H1 (cell line): ENCODE measurements around the gene TBC1D30. TPM values are rescaled to one million over a fixed set of nuclear protein-coding genes. Genes with fewer than 3 reads are reported as not detected.

ENCODE experiments used
- CTCF ChIA-PET: fragments of 300-600 bp; sonication (Branson Sonifier 250); formaldehyde crosslinking; loops from one replicate; lab custom pipeline; 2021; ENCODE audit not compliant: partially characterized antibody; lab: Charles Lee
- POLR2A ChIA-PET: fragments of 300-600 bp; sonication (Branson Sonifier 250); formaldehyde crosslinking; loops from one replicate; lab custom pipeline; 2021; ENCODE audit warnings: inconsistent platforms; ENCODE audit not compliant: partially characterized antibody; lab: Charles Lee
- DNase-seq, 2 experiments: peaks; one replicate each; pipeline versions ENCODE4 v3.0.0 to v3.0.0-alpha.2; 2010 to 2022; ENCODE audit warnings: low spot score in 2 of 2, low read depth in 1 of 2, mixed read lengths in 1 of 2
- FAIRE-seq: peaks from 2 replicates; lab custom pipeline; 2011; peaks lifted over from hg19 to GRCh38; lab: Jason Lieb, UNC
- H2AFZ ChIP-seq: 2 replicates; pipeline ENCODE4 v1.8.1; 2012; ENCODE audit warnings: low read length, inconsistent platforms
- H2AK5ac ChIP-seq: 2 replicates; pipeline ENCODE4 v1.6.1; 2013; ENCODE audit warnings: low read depth, low read length
- H2BK120ac ChIP-seq: replicated peaks from 2 replicates; pipeline ENCODE3; 2013; ENCODE audit warnings: low read depth, low read length, inconsistent platforms
- H2BK12ac ChIP-seq: 2 replicates; pipeline ENCODE4 v1.6.1; 2013; ENCODE audit warnings: low read depth, low read length
- H2BK15ac ChIP-seq: 2 replicates; pipeline ENCODE4 v1.6.1; 2013; ENCODE audit warnings: low read length
- H2BK20ac ChIP-seq: 2 replicates; pipeline ENCODE4 v1.6.1; 2013; ENCODE audit warnings: low read length
- H2BK5ac ChIP-seq: 2 replicates; pipeline ENCODE4 v1.6.1; 2013; ENCODE audit warnings: low read depth, low read length
- H3K14ac ChIP-seq: 2 replicates; pipeline ENCODE4 v1.6.1; 2013; ENCODE audit warnings: inconsistent platforms; ENCODE audit not compliant: insufficient read length
- H3K18ac ChIP-seq: 2 replicates; pipeline ENCODE4 v1.6.1; 2013; ENCODE audit warnings: low read length; ENCODE audit errors: extremely low read depth
- H3K23ac ChIP-seq: 2 replicates; pipeline ENCODE4 v1.6.1; 2013; ENCODE audit warnings: inconsistent platforms; ENCODE audit not compliant: insufficient read length
- H3K23me2 ChIP-seq: 2 replicates; pipeline ENCODE4 v1.6.1; 2013; ENCODE audit warnings: low read depth, low read length
- H3K27ac ChIP-seq: 2 replicates; pipeline ENCODE4 v1.6.1; 2011; ENCODE audit warnings: low read depth, low read length, inconsistent platforms
- H3K27me3 ChIP-seq, 4 experiments: replicated peaks in 1 of 4; 1 replicate in 1 of 4; 2 replicates in 3 of 4; pipeline versions ENCODE4 v1.6.1 to v1.8.1; 2011 to 2013; ENCODE audit warnings: low read length in 3 of 4, mild to moderate bottlenecking in 3 of 4, inconsistent platforms in 2 of 4, mixed read lengths in 2 of 4, moderate library complexity in 1 of 4; ENCODE audit not compliant: control insufficient read depth in 3 of 4, insufficient read depth in 3 of 4; ENCODE audit errors: extremely low read depth in 1 of 4
- H3K36me3 ChIP-seq, 4 experiments: 2 replicates each; pipeline versions ENCODE4 v1.6.1 to v1.8.1; 2011 to 2013; ENCODE audit warnings: mild to moderate bottlenecking in 4 of 4, low read length in 3 of 4, moderate library complexity in 2 of 4, control low read depth in 1 of 4, inconsistent platforms in 1 of 4; ENCODE audit not compliant: insufficient read depth in 4 of 4, control insufficient read depth in 2 of 4
- H3K4ac ChIP-seq: replicated peaks from 2 replicates; pipeline ENCODE3; 2013; ENCODE audit warnings: low read length, low read depth, mixed read lengths, inconsistent platforms; ENCODE audit not compliant: insufficient read length
- H3K4me1 ChIP-seq, 4 experiments: replicated peaks in 1 of 4; 1 replicate in 1 of 4; 2 replicates in 3 of 4; pipeline versions ENCODE4 v1.6.1 to v1.8.1; 2011 to 2013; ENCODE audit warnings: low read length in 3 of 4, inconsistent platforms in 2 of 4, mixed read lengths in 1 of 4; ENCODE audit not compliant: insufficient read depth in 4 of 4, control insufficient read depth in 3 of 4
- H3K4me2 ChIP-seq, 2 experiments: 2 replicates each; pipeline versions ENCODE4 v1.6.1 to v1.8.1; 2011 to 2013; ENCODE audit warnings: low read depth in 2 of 2, low read length in 2 of 2, control low read depth in 1 of 2, inconsistent platforms in 1 of 2, mild to moderate bottlenecking in 1 of 2; ENCODE audit not compliant: insufficient read depth in 1 of 2
- H3K4me3 ChIP-seq, 4 experiments: fragments of 200-600, 300-600 bp in 1 of 4; sonication (generic), shearing (Covaris generic), sonication (Bioruptor Twin) in 1 of 4; 2 replicates each; pipeline versions ENCODE4 v1.5.1 to v1.8.1; 2011 to 2016; ENCODE audit warnings: low read length in 4 of 4, low read depth in 3 of 4, control low read depth in 2 of 4, inconsistent platforms in 2 of 4, mild to moderate bottlenecking in 2 of 4, mixed read lengths in 1 of 4, moderate library complexity in 1 of 4; ENCODE audit not compliant: insufficient read depth in 2 of 4; ENCODE audit errors: extremely low read depth in 1 of 4
- H3K56ac ChIP-seq: replicated peaks from 2 replicates; pipeline ENCODE3; 2013; ENCODE audit warnings: low read depth, mild to moderate bottlenecking, mixed read lengths, low read length, inconsistent platforms; ENCODE audit not compliant: insufficient read length
- H3K79me1 ChIP-seq: 2 replicates; pipeline ENCODE4 v1.6.1; 2013; ENCODE audit warnings: low read depth, low read length, control low read depth
- H3K79me2 ChIP-seq, 2 experiments: 2 replicates each; pipeline versions ENCODE4 v1.6.1 to v1.8.1; 2012 to 2013; ENCODE audit warnings: low read length in 2 of 2, mild to moderate bottlenecking in 2 of 2, inconsistent platforms in 1 of 2; ENCODE audit not compliant: insufficient read depth in 2 of 2, control insufficient read depth in 1 of 2
- H3K9ac ChIP-seq, 4 experiments: replicated peaks in 1 of 4; 1 replicate in 1 of 4; 2 replicates in 3 of 4; pipeline versions ENCODE4 v1.6.1 to v1.8.1; 2011 to 2013; ENCODE audit warnings: low read depth in 3 of 4, low read length in 3 of 4, control low read depth in 2 of 4, mild to moderate bottlenecking in 2 of 4, moderate library complexity in 2 of 4, inconsistent platforms in 1 of 4; ENCODE audit errors: extremely low read depth in 1 of 4
- H3K9me3 ChIP-seq, 2 experiments: 2 replicates each; pipeline versions ENCODE4 v1.6.1 to v1.8.1; 2012 to 2013; ENCODE audit warnings: mild to moderate bottlenecking in 2 of 2, moderate library complexity in 2 of 2, control low read depth in 1 of 2, inconsistent platforms in 1 of 2, low read depth in 1 of 2, low read length in 1 of 2, mixed read lengths in 1 of 2; ENCODE audit not compliant: insufficient read depth in 2 of 2
- H4K20me1 ChIP-seq, 2 experiments: replicated peaks in 1 of 2; 2 replicates each; pipeline versions ENCODE3 to v1.8.1; 2011 to 2013; ENCODE audit warnings: inconsistent platforms in 2 of 2, low read length in 2 of 2, mild to moderate bottlenecking in 1 of 2; ENCODE audit not compliant: insufficient read depth in 2 of 2, control insufficient read depth in 1 of 2
- H4K5ac ChIP-seq: 2 replicates; pipeline ENCODE4 v1.6.1; 2013; ENCODE audit warnings: low read length, low read depth, mixed read lengths, inconsistent platforms; ENCODE audit not compliant: insufficient read length
- H4K8ac ChIP-seq: 2 replicates; pipeline ENCODE4 v1.8.0; 2013; ENCODE audit warnings: mild to moderate bottlenecking, moderate library complexity, low read length, inconsistent platforms; ENCODE audit not compliant: insufficient read depth; ENCODE audit errors: extremely low read depth
- H4K91ac ChIP-seq: replicated peaks from 2 replicates; pipeline ENCODE3; 2013; ENCODE audit warnings: low read length, mixed read lengths, inconsistent platforms; ENCODE audit not compliant: insufficient read length
- BCL11A ChIP-seq, 2 experiments: IDR thresholded peaks; one replicate each; pipeline ENCODE4 v1.6.1; 2011; ENCODE audit warnings: low read depth in 2 of 2, low read length in 2 of 2, mild to moderate bottlenecking in 2 of 2
- HDAC2 ChIP-seq, 2 experiments: fragments of 300-600 bp in 1 of 2; sonication (generic) in 1 of 2; IDR thresholded peaks; 2 replicates each; pipeline ENCODE4 v1.6.1; 2011 to 2012; ENCODE audit warnings: low read depth in 2 of 2, low read length in 2 of 2, mild to moderate bottlenecking in 2 of 2, moderate library complexity in 2 of 2, borderline replicate concordance in 1 of 2, inconsistent platforms in 1 of 2
- JUND ChIP-seq: IDR thresholded peaks from 2 replicates; pipeline ENCODE4 v1.6.1; 2011; ENCODE audit warnings: mild to moderate bottlenecking, improper control_type of control experiment, low read length
- RFX5 ChIP-seq: IDR thresholded peaks from 2 replicates; pipeline ENCODE4 v1.6.1; 2011; ENCODE audit warnings: low read depth, low read length, improper control_type of control experiment, borderline replicate concordance
- TAF7 ChIP-seq: optimal IDR thresholded peaks from 2 replicates; pipeline ENCODE3; 2011; ENCODE audit warnings: low read depth, mild to moderate bottlenecking, inconsistent platforms, low read length, moderate library complexity, borderline replicate concordance
- YY1 ChIP-seq: IDR thresholded peaks from 2 replicates; pipeline ENCODE4 v1.6.1; 2011; ENCODE audit warnings: low read depth, mild to moderate bottlenecking, low read length
- ZNF274 ChIP-seq: IDR thresholded peaks from 2 replicates; pipeline ENCODE4 v1.7.0; 2012; ENCODE audit warnings: low read length, borderline replicate concordance; ENCODE audit errors: extremely low read depth
- polyA plus RNA-seq, 7 experiments: library from polyadenylated mRNA; depleted of rRNA in 3 of 7; stranded (reverse) in 5 of 7; unstranded in 2 of 7; fragments of >200 nt in 5 of 7; fragments of 200-250 nt in 2 of 7; gene quantifications; 1 replicate in 5 of 7; 2 replicates in 1 of 7; 4 replicates in 1 of 7; pipeline versions ENCODE4 v1.2.1 to v1.2.3, GENCODE V29; 2011 to 2013; ENCODE audit warnings: missing spikeins in 2 of 7, mixed read lengths in 2 of 7
- total RNA-seq: library from RNA; stranded (reverse); fragmentation: NEBNext Ultra II Directional; extraction: Animal tissue kit (Norgen Biotek cat#: 25700); gene quantifications from 2 replicates; pipeline ENCODE4 v1.2.1, GENCODE V29; 2021

The TBC1D30 gene
- total and polyA plus RNA-seq, 2 of the 8 experiments (the other 6 are each of a cell fraction or from before 2014, with no cell fraction given): 2.8 to 5.5 TPM

- FAIRE-seq (no peak), DNase-seq (no peak)
- Histone ChIP-seq H4K91ac (no peak overlapping the region), H3K4ac (no peak overlapping the region), H2AK5ac (no peak overlapping the region), H3K79me2 (no peaks in the 10 kb centered on the region), H3K18ac (no peak overlapping the region), H3K4me3 (no peak overlapping the region), H3K27me3 (no peaks in the 10 kb centered on the region), H3K23me2 (peaks cover 2% of the 10 kb centered on the region; the same call in 1 of the 2 replicates), H3K14ac (no peak overlapping the region), H3K56ac (no peak overlapping the region), H3K79me1 (no peaks in the 10 kb centered on the region), H3K27ac (no peak overlapping the region), H2BK120ac (no peak overlapping the region), H3K9ac (no peak overlapping the region), H4K8ac (no peak overlapping the region), H3K36me3 (no peaks in the 10 kb centered on the region), H2BK20ac (no peak overlapping the region), H3K23ac (no peak overlapping the region), H2BK12ac (no peak overlapping the region), H3K4me1 (peaks cover 0 to 6% (median 4%) of the 10 kb centered on the region in 4 experiments; a peak in 4 of 7 replicates), H3K9me3 (no peaks in the 10 kb centered on the region), H2BK5ac (no peak overlapping the region), H4K5ac (no peak overlapping the region), H2BK15ac (no peak overlapping the region), H4K20me1 (no peaks in the 10 kb centered on the region), H3K4me2 (no peak overlapping the region), H2AFZ (no peak overlapping the region)
- ChIA-PET CTCF (interaction anchor here (2.3 kb wide), 1 partner anchor 10 kb away, joined by 20 read pairs; no protein-coding TSS in a partner anchor), POLR2A (no interaction called here)
- no peak for TF ChIP-seq TAF7
- no peak for TF ChIP-seq YY1
- no peak for TF ChIP-seq HDAC2 (IDR thresholded peaks at IDR 0.05; ENCODE audit: borderline replicate concordance in 1 of 2, low read depth in 2 of 2, low read length in 2 of 2)
- TF ChIP-seq ZNF274: no peak
- no peak for TF ChIP-seq RFX5
- no peak for TF ChIP-seq BCL11A (IDR thresholded peaks at IDR 0.05; ENCODE audit: low read depth in 2 of 2, low read length in 2 of 2)
- TF ChIP-seq JUND: no peak
Measured at GRCh38 chr12:64791036-64791435, 33.4 kb upstream of the TBC1D30 start.
